Measurements from ENCODE around the gene LRIG1. TPM values are rescaled to one million over a fixed set of nuclear protein-coding genes. Genes with fewer than 3 reads are reported as not detected.

Gene LRIG1
- total RNA-seq, 1 donor from 2014 or later: 111 TPM

DNA sequence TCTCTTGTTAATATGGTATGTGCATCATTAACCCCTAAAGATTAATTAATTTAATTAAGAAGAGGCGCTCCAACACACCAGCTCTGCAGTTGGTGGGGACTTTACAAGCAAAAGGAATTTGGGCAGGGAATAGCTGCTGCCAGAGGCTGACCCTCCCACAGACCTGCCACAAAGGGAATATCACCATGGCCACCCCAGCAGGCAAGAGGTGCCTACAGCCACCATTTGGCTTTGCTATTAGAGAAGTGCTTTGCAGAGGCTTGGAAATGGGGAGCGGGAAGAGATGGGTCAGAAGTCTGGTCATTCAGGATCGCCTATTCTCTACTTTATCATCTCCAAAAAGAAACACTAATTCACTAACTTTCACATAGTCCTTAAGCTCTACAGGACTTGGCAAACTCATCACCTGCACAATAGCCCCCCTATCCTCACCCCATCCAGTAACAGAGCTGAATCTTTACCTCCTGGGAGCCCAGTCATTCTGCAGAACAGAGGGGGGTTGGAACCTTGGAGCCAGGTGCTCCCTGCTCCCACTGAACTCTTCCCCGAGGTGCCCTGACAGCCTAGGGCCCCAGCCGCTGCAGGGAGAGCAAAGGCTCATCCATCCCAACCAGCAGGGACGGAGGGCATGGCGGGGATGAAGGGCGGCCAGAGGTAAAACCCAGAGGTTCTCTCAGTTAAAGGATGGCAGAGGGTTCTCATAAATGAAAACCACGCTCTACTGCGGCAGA is 29.7 kb downstream of the LRIG1 start:
- TF ChIP-seq, protein P1, sequence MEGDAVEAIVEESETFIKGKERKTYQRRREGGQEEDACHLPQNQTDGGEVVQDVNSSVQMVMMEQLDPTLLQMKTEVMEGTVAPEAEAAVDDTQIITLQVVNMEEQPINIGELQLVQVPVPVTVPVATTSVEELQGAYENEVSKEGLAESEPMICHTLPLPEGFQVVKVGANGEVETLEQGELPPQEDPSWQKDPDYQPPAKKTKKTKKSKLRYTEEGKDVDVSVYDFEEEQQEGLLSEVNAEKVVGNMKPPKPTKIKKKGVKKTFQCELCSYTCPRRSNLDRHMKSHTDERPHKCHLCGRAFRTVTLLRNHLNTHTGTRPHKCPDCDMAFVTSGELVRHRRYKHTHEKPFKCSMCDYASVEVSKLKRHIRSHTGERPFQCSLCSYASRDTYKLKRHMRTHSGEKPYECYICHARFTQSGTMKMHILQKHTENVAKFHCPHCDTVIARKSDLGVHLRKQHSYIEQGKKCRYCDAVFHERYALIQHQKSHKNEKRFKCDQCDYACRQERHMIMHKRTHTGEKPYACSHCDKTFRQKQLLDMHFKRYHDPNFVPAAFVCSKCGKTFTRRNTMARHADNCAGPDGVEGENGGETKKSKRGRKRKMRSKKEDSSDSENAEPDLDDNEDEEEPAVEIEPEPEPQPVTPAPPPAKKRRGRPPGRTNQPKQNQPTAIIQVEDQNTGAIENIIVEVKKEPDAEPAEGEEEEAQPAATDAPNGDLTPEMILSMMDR (IDR thresholded peaks at IDR 0.05): no peak
- Mint-ChIP-seq H3K36me3 (ENCODE audit: low read depth) (no peaks in the 10 kb centered on the region), H3K27me3 (ENCODE audit: low read depth) (no peaks in the 10 kb centered on the region), H3K4me1 (ENCODE audit: low read depth) (peaks cover 39% of the 10 kb centered on the region), H3K4me3 (ENCODE audit: unreplicated experiment) (no peak overlapping the region), H3K27ac (ENCODE audit: unreplicated experiment) (no peak overlapping the region), H3K9me3 (ENCODE audit: low read depth) (no peaks in the 10 kb centered on the region)
- DNase-seq (ENCODE audit: low spot score): no peak

DNA sequence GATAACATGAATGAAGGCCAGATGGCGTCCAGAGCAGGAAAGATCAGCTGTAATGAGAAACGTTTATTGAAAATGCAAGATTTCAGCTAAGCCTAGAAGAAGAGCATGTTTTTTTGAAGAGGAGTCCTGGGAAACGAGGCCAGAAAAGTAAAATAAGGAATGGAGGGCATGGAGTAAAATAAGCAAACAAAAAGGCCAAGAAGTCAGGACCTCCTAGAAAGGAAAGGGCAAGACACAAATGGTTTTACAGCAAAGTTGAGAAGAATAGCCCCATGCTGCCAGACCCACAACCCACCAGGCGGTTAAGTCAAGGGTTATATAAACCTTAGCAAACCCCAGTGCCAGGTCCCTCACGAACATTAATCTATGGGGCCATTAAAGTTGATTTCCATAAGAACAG is 30.5 kb downstream of the LRIG1 start:
- Mint-ChIP-seq H3K9me3 (ENCODE audit: low read depth) (no peaks in the 10 kb centered on the region), H3K4me1 (ENCODE audit: low read depth) (peaks cover 45% of the 10 kb centered on the region), H3K27ac (ENCODE audit: unreplicated experiment) (peak overlapping the region; percentile 50), H3K4me3 (ENCODE audit: unreplicated experiment) (no peak overlapping the region), H3K36me3 (ENCODE audit: low read depth) (no peaks in the 10 kb centered on the region), H3K27me3 (ENCODE audit: low read depth) (no peaks in the 10 kb centered on the region)
- DNase-seq (ENCODE audit: low spot score): no peak
- TF ChIP-seq, protein P1 (IDR thresholded peaks at IDR 0.05): no peak

DNA sequence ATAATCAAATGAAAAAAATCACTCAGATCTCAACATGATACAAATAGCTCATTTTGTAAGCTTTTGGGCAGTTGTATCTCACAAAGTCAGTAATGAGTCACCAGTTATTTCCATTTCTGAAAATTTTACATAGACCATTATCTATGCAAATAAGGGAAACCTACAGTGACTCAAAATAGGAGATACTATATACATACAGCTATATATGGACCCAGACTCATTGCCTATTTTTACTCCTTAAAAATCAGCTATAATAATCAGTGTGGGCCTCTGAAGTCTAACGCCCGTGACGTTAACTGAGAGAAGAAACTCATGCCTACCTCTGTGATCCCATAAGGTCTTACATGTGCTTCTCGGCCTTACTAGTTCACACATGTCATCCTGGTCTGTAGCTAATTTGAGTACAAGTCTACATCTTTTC is 31.6 kb downstream of the LRIG1 start:
- no peaks in the 10 kb centered on the region for H3K36me3 Mint-ChIP-seq (ENCODE audit: low read depth)
- TF ChIP-seq, protein P1 (IDR thresholded peaks at IDR 0.05): no peak
- peak overlapping the region; percentile 47 for H3K27ac Mint-ChIP-seq (ENCODE audit: unreplicated experiment)
- H3K4me3 Mint-ChIP-seq (ENCODE audit: unreplicated experiment): no peak overlapping the region
- H3K4me1 Mint-ChIP-seq (ENCODE audit: low read depth): peaks cover 49% of the 10 kb centered on the region
- H3K27me3 Mint-ChIP-seq (ENCODE audit: low read depth): no peaks in the 10 kb centered on the region
- no peak for DNase-seq (ENCODE audit: low spot score)
- H3K9me3 Mint-ChIP-seq (ENCODE audit: low read depth): no peaks in the 10 kb centered on the region

DNA sequence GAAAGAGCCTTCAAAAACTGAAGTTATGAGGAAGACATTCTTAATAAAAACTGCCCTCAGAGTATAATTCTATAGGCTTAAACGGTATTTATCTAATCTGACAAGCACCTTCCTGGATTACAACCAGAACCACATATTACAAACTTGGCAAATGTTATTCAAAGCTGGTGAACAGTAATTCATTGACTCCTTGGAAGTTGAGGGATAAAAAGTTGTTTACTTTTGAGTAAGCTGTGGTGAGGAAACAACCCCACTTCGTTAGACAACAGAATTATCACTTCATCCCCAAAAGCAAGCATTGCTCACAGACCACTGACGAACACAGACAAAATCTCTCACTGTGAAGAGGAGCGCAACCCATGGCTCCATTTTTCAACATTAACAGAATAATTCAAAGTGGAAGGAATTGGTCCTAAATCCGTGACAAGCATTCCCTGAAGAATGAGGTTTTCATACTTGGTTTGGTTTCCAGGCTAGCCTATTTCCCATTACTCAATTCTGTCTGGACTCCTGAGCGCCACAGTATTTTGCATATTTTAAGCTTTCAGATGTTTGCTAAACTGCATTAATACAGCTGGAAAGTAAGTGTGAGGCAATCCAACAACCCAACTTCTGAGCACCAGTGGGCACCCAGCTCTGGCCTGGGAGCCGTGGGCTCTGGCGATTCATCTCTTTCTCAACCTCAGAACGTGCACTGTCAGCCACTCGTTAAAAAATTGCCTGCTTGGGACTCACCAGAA is 32.7 kb downstream of the LRIG1 start:
- H3K27me3 Mint-ChIP-seq (ENCODE audit: low read depth): no peaks in the 10 kb centered on the region
- peak overlapping the region; percentile 67 for H3K27ac Mint-ChIP-seq (ENCODE audit: unreplicated experiment)
- H3K4me3 Mint-ChIP-seq (ENCODE audit: unreplicated experiment): no peak overlapping the region
- peaks cover 60% of the 10 kb centered on the region for H3K4me1 Mint-ChIP-seq (ENCODE audit: low read depth)
- H3K36me3 Mint-ChIP-seq (ENCODE audit: low read depth): no peaks in the 10 kb centered on the region
- no peak for DNase-seq (ENCODE audit: low spot score)
- TF ChIP-seq, protein P1 (IDR thresholded peaks at IDR 0.05): no peak
- H3K9me3 Mint-ChIP-seq (ENCODE audit: low read depth): no peaks in the 10 kb centered on the region

DNA sequence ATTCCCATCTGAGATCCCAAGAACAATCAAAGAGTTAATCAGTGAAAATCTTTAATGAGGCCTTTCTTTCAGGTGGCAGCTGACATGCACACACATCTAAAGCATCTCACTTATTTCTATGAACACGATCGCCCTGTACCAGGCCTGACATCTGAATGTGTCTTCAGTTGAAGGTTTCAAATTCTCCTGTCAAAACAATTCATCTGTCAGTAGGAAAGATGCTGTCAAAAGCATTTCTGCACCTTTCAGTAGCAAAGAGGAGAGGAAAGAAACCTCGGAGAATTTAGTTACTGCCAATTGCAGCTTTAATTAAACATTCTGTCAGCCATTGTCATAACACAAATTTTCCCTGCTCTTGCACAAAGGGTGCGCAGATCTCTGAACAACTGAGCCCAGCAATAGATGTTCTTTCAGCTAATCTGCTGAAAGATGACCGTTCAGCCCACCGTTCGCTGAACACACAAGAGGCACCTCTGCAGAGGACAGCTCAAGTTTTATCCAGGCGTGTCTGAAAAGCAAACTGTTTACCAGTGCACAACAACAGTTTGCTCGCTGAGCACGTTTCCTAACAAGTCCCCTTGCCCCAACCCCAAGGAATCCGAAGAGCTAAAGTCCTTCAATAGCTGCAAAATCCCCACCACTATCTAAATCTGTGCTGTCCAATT is 34.1 kb downstream of the LRIG1 start:
- no peaks in the 10 kb centered on the region for H3K9me3 Mint-ChIP-seq (ENCODE audit: low read depth)
- H3K27me3 Mint-ChIP-seq (ENCODE audit: low read depth): no peaks in the 10 kb centered on the region
- peaks cover 74% of the 10 kb centered on the region for H3K4me1 Mint-ChIP-seq (ENCODE audit: low read depth)
- DNase-seq (ENCODE audit: low spot score): no peak
- TF ChIP-seq, protein P1 (IDR thresholded peaks at IDR 0.05): no peak
- H3K27ac Mint-ChIP-seq (ENCODE audit: unreplicated experiment): peak overlapping the region; percentile 72
- peaks cover 2% of the 10 kb centered on the region for H3K36me3 Mint-ChIP-seq (ENCODE audit: low read depth)
- H3K4me3 Mint-ChIP-seq (ENCODE audit: unreplicated experiment): no peak overlapping the region
